Stimulated activated CD8-positive, alpha-beta memory T cell treated with anti-CD3 and anti-CD28 coated beads, Interleukin-15, amount 100 ng/mL, for 48 hours (primary cell): ENCODE measurements around the gene PSG1.
"Not testable (repeated sequence)": the region's sequence is repeated elsewhere in the genome, so short reads cannot be mapped to it uniquely, and the experiment has no call there.

Source experiments
- DNase-seq, 2 donors: peaks; one replicate each; pipeline ENCODE4 v3.0.0-alpha.2; 2020; ENCODE audit warnings: low read depth in 2 of 2

Gene PSG1

GRCh38 chr19:42879613-42880012 lies at the start of gene PSG1:
Gene PSG1 (minus strand): TSS chr19:42879713. CDS start chr19:42879581, 132 bp downstream.
- DNase-seq = no peak

GRCh38 chr19:42928896-42929295 lies 49.4 kb upstream of the PSG1 start:
- no peak for DNase-seq

- DNase-seq = no peak
Observed at GRCh38 chr19:42926781-42927180, 47.3 kb upstream of the PSG1 start.

- DNase-seq = not testable (repeated sequence)
Observed at GRCh38 chr19:42923106-42923505, 43.6 kb upstream of the PSG1 start.

- DNase-seq = not testable (repeated sequence)
Observed at GRCh38 chr19:42920971-42921370, 41.5 kb upstream of the PSG1 start.

GRCh38 chr19:42919757-42920079 lies 40.2 kb upstream of the PSG1 start:
- DNase-seq = no peak

GRCh38 chr19:42919070-42919756 lies 39.7 kb upstream of the PSG1 start:
- DNase-seq = not testable (repeated sequence)

- not testable (repeated sequence) for DNase-seq
Observed at GRCh38 chr19:42918377-42919069, 39.0 kb upstream of the PSG1 start.

- not testable (repeated sequence) for DNase-seq
Observed at GRCh38 chr19:42917634-42918033, 38.1 kb upstream of the PSG1 start, which contains the start of gene PSG6. Gene PSG6 (minus strand): TSS chr19:42917894. CDS start chr19:42917792, 102 bp downstream.

GRCh38 chr19:42916931-42917330 lies 37.4 kb upstream of the PSG1 start:
- DNase-seq = not testable (repeated sequence)

- DNase-seq = not testable (repeated sequence)
Observed at GRCh38 chr19:42913516-42913915, 34.0 kb upstream of the PSG1 start.

GRCh38 chr19:42912941-42913340 lies 33.4 kb upstream of the PSG1 start:
- not testable (repeated sequence) for DNase-seq

GRCh38 chr19:42911731-42912130 lies 32.2 kb upstream of the PSG1 start:
- not testable (repeated sequence) for DNase-seq

- DNase-seq = not testable (repeated sequence)
Observed at GRCh38 chr19:42906162-42906561, 26.6 kb upstream of the PSG1 start.

- not testable (repeated sequence) for DNase-seq
Observed at GRCh38 chr19:42900561-42900960, 21.0 kb upstream of the PSG1 start.

GRCh38 chr19:42899674-42900073 lies 20.2 kb upstream of the PSG1 start:
- DNase-seq = not testable (repeated sequence)

GRCh38 chr19:42899110-42899509 lies 19.6 kb upstream of the PSG1 start:
- DNase-seq = not testable (repeated sequence)

GRCh38 chr19:42898656-42899055 lies 19.1 kb upstream of the PSG1 start:
- DNase-seq = not testable (repeated sequence)

- DNase-seq = not testable (repeated sequence)
Observed at GRCh38 chr19:42897729-42898128, 18.2 kb upstream of the PSG1 start.

GRCh38 chr19:42890446-42890845 lies 10.9 kb upstream of the PSG1 start:
- DNase-seq = not testable (repeated sequence)

GRCh38 chr19:42887876-42888445 lies 8.4 kb upstream of the PSG1 start:
- not testable (repeated sequence) for DNase-seq

- DNase-seq = not testable (repeated sequence)
Observed at GRCh38 chr19:42882730-42883129, 3.2 kb upstream of the PSG1 start.

- DNase-seq = not testable (repeated sequence)
Observed at GRCh38 chr19:42882010-42882409, 2.5 kb upstream of the PSG1 start.
